ENCODE data around the gene AP3D1.

AP3D1 gene

GRCh38 chr19:2063824-2064223 lies 87.5 kb downstream of the AP3D1 start:
- TF ChIP-seq CTCF (IDR thresholded peaks at IDR 0.05; ENCODE audit: insufficient read depth, low read depth, low read length, missing control alignments): no peak
- H3K4me3 ChIP-seq (ENCODE audit: low read length): no peak overlapping the region
- DNase-seq (ENCODE audit: low read depth): no peak

GRCh38 chr19:2062770-2063169 lies 88.6 kb downstream of the AP3D1 start:
- DNase-seq (ENCODE audit: low read depth): no peak
- no peak overlapping the region for H3K4me3 ChIP-seq (ENCODE audit: low read length)
- TF ChIP-seq CTCF (IDR thresholded peaks at IDR 0.05; ENCODE audit: insufficient read depth, low read depth, low read length, missing control alignments): no peak

GRCh38 chr19:2062389-2062729 lies 89.0 kb downstream of the AP3D1 start:
- no peak for TF ChIP-seq CTCF (IDR thresholded peaks at IDR 0.05; ENCODE audit: insufficient read depth, low read depth, low read length, missing control alignments)
- H3K4me3 ChIP-seq (ENCODE audit: low read length): peak overlapping the region; percentile 61
- DNase-seq (ENCODE audit: low read depth): no peak

- peak; percentile 99 for DNase-seq (ENCODE audit: low read depth)
- no peak for TF ChIP-seq CTCF (IDR thresholded peaks at IDR 0.05; ENCODE audit: insufficient read depth, low read depth, low read length, missing control alignments)
- peak overlapping the region; percentile 61 for H3K4me3 ChIP-seq (ENCODE audit: low read length)
Observed at GRCh38 chr19:2061495-2062388, 89.6 kb downstream of the AP3D1 start.

GRCh38 chr19:2060884-2061494 lies 90.4 kb downstream of the AP3D1 start:
- no peak for TF ChIP-seq CTCF (IDR thresholded peaks at IDR 0.05; ENCODE audit: insufficient read depth, low read depth, low read length, missing control alignments)
- peak overlapping the region; percentile 41 for H3K4me3 ChIP-seq (ENCODE audit: low read length)
- DNase-seq (ENCODE audit: low read depth): peak; percentile 52

GRCh38 chr19:2059422-2060201 lies 91.8 kb downstream of the AP3D1 start:
- no peak for TF ChIP-seq CTCF (IDR thresholded peaks at IDR 0.05; ENCODE audit: insufficient read depth, low read depth, low read length, missing control alignments)
- peak; percentile 53 for DNase-seq (ENCODE audit: low read depth)
- H3K4me3 ChIP-seq (ENCODE audit: low read length): no peak overlapping the region
